Hepatocyte (in vitro differentiated cells): ENCODE measurements around the gene STARD8. TPM values are rescaled to one million over a fixed set of nuclear protein-coding genes. Genes with fewer than 3 reads are reported as not detected.

Experiments
- DNase-seq: peaks from one replicate; pipeline ENCODE4 v3.0.0-alpha.2; 2016; ENCODE audit warnings: low spot score
- H2AFZ ChIP-seq: fragments of 200-600 bp; sonication (generic); 2 replicates; pipeline ENCODE4 v1.6.0; 2016; ENCODE audit warnings: antibody characterized with exemption, mild to moderate bottlenecking
- H3K27ac ChIP-seq: fragments of 200-600 bp; sonication (generic); 2 replicates; pipeline ENCODE4 v1.5.1; 2016; ENCODE audit warnings: mild to moderate bottlenecking
- H3K27me3 ChIP-seq: fragments of 200-600 bp; sonication (generic); 2 replicates; pipeline ENCODE4 v1.6.1; 2016
- H3K36me3 ChIP-seq: fragments of 200-600 bp; sonication (generic); replicated peaks from 2 replicates; pipeline ENCODE4 v1.5.1; 2016; ENCODE audit warnings: low read depth; ENCODE audit not compliant: insufficient read depth
- H3K4me1 ChIP-seq: fragments of 200-600 bp; sonication (generic); 2 replicates; pipeline ENCODE4 v1.5.1; 2016; ENCODE audit warnings: mild to moderate bottlenecking, moderate library complexity; ENCODE audit not compliant: insufficient read depth
- H3K4me2 ChIP-seq: fragments of 200-600 bp; sonication (generic); 2 replicates; pipeline ENCODE4 v1.6.0; 2016
- H3K4me3 ChIP-seq: fragments of 200-600 bp; sonication (generic); 2 replicates; pipeline ENCODE4 v1.5.1; 2016; ENCODE audit warnings: mild to moderate bottlenecking
- H3K79me2 ChIP-seq: fragments of 200-600 bp; sonication (generic); 2 replicates; pipeline ENCODE4 v1.6.0; 2017; ENCODE audit warnings: mild to moderate bottlenecking
- H3K9me2 ChIP-seq: fragments of 200-600 bp; sonication (generic); replicated peaks from 2 replicates; pipeline ENCODE4 v1.6.0; 2017; ENCODE audit warnings: mild to moderate bottlenecking; ENCODE audit not compliant: insufficient read depth
- H3K9me3 ChIP-seq: fragments of 200-600 bp; sonication (generic); 2 replicates; pipeline ENCODE4 v1.5.1; 2016; ENCODE audit warnings: low read depth, mild to moderate bottlenecking
- H4K20me1 ChIP-seq: fragments of 200-600 bp; sonication (generic); 2 replicates; pipeline ENCODE4 v1.6.0; 2016; ENCODE audit warnings: mild to moderate bottlenecking; ENCODE audit not compliant: insufficient read depth, poor library complexity, severe bottlenecking
- CTCF ChIP-seq: fragments of 200-600 bp; sonication (generic); IDR thresholded peaks from 2 replicates; pipeline ENCODE4 v1.5.1; 2016; ENCODE audit warnings: antibody characterized with exemption, mild to moderate bottlenecking; ENCODE audit not compliant: poor library complexity
- EZH2 ChIP-seq: fragments of 200-600 bp; sonication (generic); IDR thresholded peaks from 2 replicates; pipeline ENCODE4 v1.6.1; 2016; ENCODE audit warnings: antibody characterized with exemption, mild to moderate bottlenecking, borderline replicate concordance
- EZH2phosphoT487 ChIP-seq: fragments of 200-600 bp; sonication (generic); IDR thresholded peaks from one replicate; pipeline ENCODE4 v1.6.1; 2018; ENCODE audit warnings: antibody characterized with exemption, mild to moderate bottlenecking, low read depth, moderate library complexity; ENCODE audit not compliant: unreplicated experiment, severe bottlenecking
- WGBS: methylation state at CpG from one replicate; pipeline ENCODE4 v1.1.6; 2016; ENCODE audit warnings: low lambda C conversion rate; ENCODE audit errors: missing lambda C conversion rate; 5-methylcytosine and 5-hydroxymethylcytosine counted together
- polyA plus RNA-seq: library from polyadenylated mRNA; unstranded; fragments of >200 nt; fragmentation: Nextera tagmentation; extraction: Ambion mirVana; gene quantifications from 2 replicates; pipeline ENCODE4 v1.2.1, GENCODE V29; 2016
- total RNA-seq: library from RNA; depleted of rRNA; stranded (reverse); fragments of >200 nt; gene quantifications from 2 replicates; pipeline ENCODE4 v1.2.3, GENCODE V29; 2014

STARD8 gene
- total and polyA plus RNA-seq, 2 experiments from 2014 or later: 1.1 to 3.3 TPM

GRCh38 chrX:68721991-68722860 lies 74.8 kb downstream of the STARD8 start:
- H3K9me3 ChIP-seq: no peaks in the 10 kb centered on the region
- no peaks in the 10 kb centered on the region for H3K4me1 ChIP-seq
- H3K4me2 ChIP-seq: no peak overlapping the region
- DNase-seq: no peak
- H3K36me3 ChIP-seq: no peaks in the 10 kb centered on the region
- no peaks in the 10 kb centered on the region for H4K20me1 ChIP-seq
- no peak overlapping the region for H3K4me3 ChIP-seq
- no peaks in the 10 kb centered on the region for H3K9me2 ChIP-seq
- no peaks in the 10 kb centered on the region for H3K79me2 ChIP-seq
- H3K27me3 ChIP-seq: no peaks in the 10 kb centered on the region
- TF ChIP-seq CTCF: no peak
- TF ChIP-seq EZH2phosphoT487: no peak
- TF ChIP-seq EZH2: no peak
- no peak overlapping the region for H2AFZ ChIP-seq
- WGBS: 76% methylated on average over 16 of the region's 16 CpGs
- H3K27ac ChIP-seq: no peak overlapping the region

- Histone ChIP-seq H4K20me1 (no peaks in the 10 kb centered on the region), H3K79me2 (no peaks in the 10 kb centered on the region), H3K4me2 (no peak overlapping the region), H3K9me2 (no peaks in the 10 kb centered on the region), H3K36me3 (no peaks in the 10 kb centered on the region), H3K27ac (no peak overlapping the region), H3K4me3 (no peak overlapping the region), H3K4me1 (no peaks in the 10 kb centered on the region), H3K9me3 (no peaks in the 10 kb centered on the region), H2AFZ (no peak overlapping the region), H3K27me3 (no peaks in the 10 kb centered on the region)
- DNase-seq: no peak
- 93% methylated on average over 23 of the region's 24 CpGs for WGBS
- TF ChIP-seq CTCF (no peak), EZH2 (no peak), EZH2phosphoT487 (no peak)
These were observed 76.2 kb downstream of the STARD8 start for GRCh38 chrX:68723491-68724155.

- Histone ChIP-seq H3K4me2 (no peak overlapping the region), H4K20me1 (no peaks in the 10 kb centered on the region), H3K4me1 (no peaks in the 10 kb centered on the region), H3K9me3 (no peaks in the 10 kb centered on the region), H3K79me2 (no peaks in the 10 kb centered on the region), H2AFZ (no peak overlapping the region), H3K9me2 (no peaks in the 10 kb centered on the region), H3K36me3 (no peaks in the 10 kb centered on the region), H3K4me3 (no peak overlapping the region), H3K27me3 (no peaks in the 10 kb centered on the region), H3K27ac (no peak overlapping the region)
- TF ChIP-seq EZH2phosphoT487 (no peak), EZH2 (no peak), CTCF (no peak)
- 83% methylated on average over 10 of the region's 10 CpGs for WGBS
- no peak for DNase-seq
These were observed 77.1 kb downstream of the STARD8 start for GRCh38 chrX:68724531-68725020.
